HepG2 (cell line): ENCODE data around the gene COL26A1. TPM values are rescaled to one million over a fixed set of nuclear protein-coding genes. Genes with fewer than 3 reads are reported as not detected.

Experiments
- CBX2 ChIP-seq, 2 experiments: fragments of 200-600 bp in 1 of 2; sonication (generic); formaldehyde crosslinking in 1 of 2; IDR thresholded peaks; 2 replicates each; pipeline versions ENCODE4 v1.7.0 to v1.8.1; 2018 to 2022; ENCODE audit warnings: low read depth in 2 of 2, low read length in 1 of 2, mild to moderate bottlenecking in 1 of 2, missing genetic modification reagents in 1 of 2
- CENPT ChIP-seq: sonication (generic); formaldehyde crosslinking; IDR thresholded peaks from 2 replicates; pipeline ENCODE4 v1.8.0; 2022; ENCODE audit warnings: low read depth, mild to moderate bottlenecking, moderate library complexity, missing genetic modification reagents
- KLF16 ChIP-seq, 2 experiments: sonication (generic) in 1 of 2; formaldehyde crosslinking in 1 of 2; IDR thresholded peaks; 2 replicates each; pipeline versions ENCODE4 v1.6.1 to v1.8.0; 2016 to 2023; ENCODE audit warnings: missing genetic modification reagents in 2 of 2, missing compliant biosample characterization in 1 of 2
- MATR3 ChIP-seq: sonication (generic); formaldehyde crosslinking; IDR thresholded peaks from 2 replicates; pipeline ENCODE4 v1.4.0; 2020; ENCODE audit warnings: missing genetic modification reagents
- MED13 ChIP-seq: sonication (generic); formaldehyde crosslinking; IDR thresholded peaks from 2 replicates; pipeline ENCODE4 v1.5.0; 2020; ENCODE audit warnings: missing genetic modification reagents
- NFE2L1 ChIP-seq: sonication (generic); formaldehyde crosslinking; IDR thresholded peaks from 2 replicates; pipeline ENCODE4 v1.4.0; 2020; ENCODE audit warnings: missing genetic modification reagents, mild to moderate bottlenecking, borderline replicate concordance
- PHF20 ChIP-seq: sonication (generic); formaldehyde crosslinking; IDR thresholded peaks from 2 replicates; pipeline ENCODE4 v1.5.0; 2020; ENCODE audit warnings: mild to moderate bottlenecking, missing genetic modification reagents
- STAG1 ChIP-seq: sonication (generic); formaldehyde crosslinking; IDR thresholded peaks from 2 replicates; pipeline ENCODE4 v1.4.0; 2020; ENCODE audit warnings: missing genetic modification reagents
- ZNF34 ChIP-seq: sonication (generic); formaldehyde crosslinking; IDR thresholded peaks from 2 replicates; pipeline ENCODE4 v1.4.0; 2020; ENCODE audit warnings: mild to moderate bottlenecking, missing genetic modification reagents, borderline replicate concordance
- ZNF496 ChIP-seq: sonication (generic); formaldehyde crosslinking; IDR thresholded peaks from 2 replicates; pipeline ENCODE4 v1.8.1; 2023; ENCODE audit warnings: mild to moderate bottlenecking, moderate library complexity, missing genetic modification reagents; ENCODE audit not compliant: insufficient replicate concordance
- ZNF510 ChIP-seq: sonication (generic); formaldehyde crosslinking; IDR thresholded peaks from 2 replicates; pipeline ENCODE4 v1.4.0; 2020; ENCODE audit warnings: low read depth, mild to moderate bottlenecking, missing genetic modification reagents
- ZNF749 ChIP-seq: sonication (generic); formaldehyde crosslinking; IDR thresholded peaks from 2 replicates; pipeline ENCODE4 v1.8.0; 2022; ENCODE audit warnings: mild to moderate bottlenecking, missing genetic modification reagents, moderate library complexity, borderline replicate concordance
- polyA plus RNA-seq, 8 experiments: library from polyadenylated mRNA; depleted of rRNA in 3 of 8; stranded (reverse) in 7 of 8; unstranded in 1 of 8; fragments of >200 nt; fragmentation: Illumina TruSeq in 4 of 8; extraction: Trizol in 4 of 8; gene quantifications; 2 replicates each; pipeline versions ENCODE4 v1.2.1 to v1.2.3, GENCODE V29; 2011 to 2016; ENCODE audit warnings: low read depth in 4 of 8, missing spikeins in 1 of 8, mixed read lengths in 1 of 8; ENCODE audit not compliant: insufficient read depth in 1 of 8
- total RNA-seq, 5 experiments: library from RNA; depleted of rRNA; stranded (reverse); fragments of >200 nt; fragmentation: Illumina TruSeq; extraction: Trizol; gene quantifications; 2 replicates each; pipeline ENCODE4 v1.2.3, GENCODE V29; 2016; ENCODE audit warnings: low read depth in 1 of 5
- TF ChIP-seq, protein P1 (sequence below): sonication (generic); formaldehyde crosslinking; IDR thresholded peaks from 2 replicates; pipeline ENCODE4 v1.5.0; 2020; ENCODE audit warnings: missing genetic modification reagents, mild to moderate bottlenecking, borderline replicate concordance
- TF ChIP-seq, protein P2 (sequence below): sonication (generic); formaldehyde crosslinking; IDR thresholded peaks from 2 replicates; pipeline ENCODE4 v1.4.0; 2020; ENCODE audit warnings: missing genetic modification reagents
- TF ChIP-seq, protein P3 (sequence below): IDR thresholded peaks from 2 replicates; pipeline ENCODE4 v1.6.1; 2016; ENCODE audit warnings: low read depth, control low read depth
- TF ChIP-seq, protein P4 (sequence below): sonication (generic); formaldehyde crosslinking; IDR thresholded peaks from 2 replicates; pipeline ENCODE4 v1.5.0; 2020; ENCODE audit warnings: mild to moderate bottlenecking, missing genetic modification reagents, borderline replicate concordance
- TF ChIP-seq, protein P5 (sequence below): sonication (generic); formaldehyde crosslinking; IDR thresholded peaks from 2 replicates; pipeline ENCODE4 v1.5.1; 2020; ENCODE audit warnings: missing genetic modification reagents, mild to moderate bottlenecking, borderline replicate concordance

COL26A1 gene
- total and polyA plus RNA-seq, 2 of the 13 experiments (the other 11 are each of a cell fraction or from before 2014, with no cell fraction given), result 7.8 to 9.2 TPM

DNA sequence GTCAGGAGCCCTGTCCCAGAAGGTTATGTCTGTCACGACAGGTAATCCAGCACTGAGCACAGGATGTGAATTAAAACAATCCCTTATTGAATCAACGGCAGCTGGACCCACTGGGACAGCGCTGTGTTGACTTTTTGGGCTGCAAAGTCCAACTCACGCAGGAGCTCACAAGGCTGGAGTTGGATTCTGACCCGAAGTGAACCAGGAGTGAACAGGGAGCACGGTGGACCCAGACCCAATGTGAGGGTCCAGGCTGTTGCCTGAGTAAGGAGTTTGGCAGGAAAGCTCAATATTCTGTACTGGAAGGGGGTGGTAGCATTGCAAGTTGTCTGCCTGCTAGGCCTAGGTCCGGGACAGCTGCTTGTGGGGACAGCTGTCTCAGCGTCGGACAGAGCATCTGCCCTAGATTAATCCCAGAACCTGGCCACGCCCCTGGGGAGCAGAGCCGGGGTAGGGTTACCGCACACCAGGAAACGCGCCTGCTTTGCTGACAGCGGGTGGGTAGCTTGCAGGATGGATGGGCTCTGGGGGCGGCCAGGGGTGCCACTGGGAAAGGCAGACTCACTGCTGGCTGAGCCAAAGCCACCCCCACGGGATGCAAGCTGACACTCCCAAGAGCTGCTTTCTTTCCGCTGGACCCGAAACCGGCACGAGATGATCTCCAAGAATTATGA lies 24.0 kb downstream of the COL26A1 start (continued):
- TF ChIP-seq ZNF749 (CRISPR knock-in tag), result no peak
- no peak for TF ChIP-seq PHF20
- TF ChIP-seq STAG1 (CRISPR knock-in tag), result no peak; the same call in 1 of the 2 replicates
- TF ChIP-seq NFE2L1 (CRISPR knock-in tag), result no peak
- TF ChIP-seq ZNF496 (CRISPR knock-in tag), result no peak
- no peak for TF ChIP-seq MATR3
- TF ChIP-seq, protein P1, sequence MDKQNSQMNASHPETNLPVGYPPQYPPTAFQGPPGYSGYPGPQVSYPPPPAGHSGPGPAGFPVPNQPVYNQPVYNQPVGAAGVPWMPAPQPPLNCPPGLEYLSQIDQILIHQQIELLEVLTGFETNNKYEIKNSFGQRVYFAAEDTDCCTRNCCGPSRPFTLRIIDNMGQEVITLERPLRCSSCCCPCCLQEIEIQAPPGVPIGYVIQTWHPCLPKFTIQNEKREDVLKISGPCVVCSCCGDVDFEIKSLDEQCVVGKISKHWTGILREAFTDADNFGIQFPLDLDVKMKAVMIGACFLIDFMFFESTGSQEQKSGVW (CRISPR knock-in tag), result no peak
- TF ChIP-seq, protein P2, sequence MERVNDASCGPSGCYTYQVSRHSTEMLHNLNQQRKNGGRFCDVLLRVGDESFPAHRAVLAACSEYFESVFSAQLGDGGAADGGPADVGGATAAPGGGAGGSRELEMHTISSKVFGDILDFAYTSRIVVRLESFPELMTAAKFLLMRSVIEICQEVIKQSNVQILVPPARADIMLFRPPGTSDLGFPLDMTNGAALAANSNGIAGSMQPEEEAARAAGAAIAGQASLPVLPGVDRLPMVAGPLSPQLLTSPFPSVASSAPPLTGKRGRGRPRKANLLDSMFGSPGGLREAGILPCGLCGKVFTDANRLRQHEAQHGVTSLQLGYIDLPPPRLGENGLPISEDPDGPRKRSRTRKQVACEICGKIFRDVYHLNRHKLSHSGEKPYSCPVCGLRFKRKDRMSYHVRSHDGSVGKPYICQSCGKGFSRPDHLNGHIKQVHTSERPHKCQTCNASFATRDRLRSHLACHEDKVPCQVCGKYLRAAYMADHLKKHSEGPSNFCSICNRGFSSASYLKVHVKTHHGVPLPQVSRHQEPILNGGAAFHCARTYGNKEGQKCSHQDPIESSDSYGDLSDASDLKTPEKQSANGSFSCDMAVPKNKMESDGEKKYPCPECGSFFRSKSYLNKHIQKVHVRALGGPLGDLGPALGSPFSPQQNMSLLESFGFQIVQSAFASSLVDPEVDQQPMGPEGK (CRISPR knock-in tag), result peak; percentile 74
- TF ChIP-seq, protein P3, sequence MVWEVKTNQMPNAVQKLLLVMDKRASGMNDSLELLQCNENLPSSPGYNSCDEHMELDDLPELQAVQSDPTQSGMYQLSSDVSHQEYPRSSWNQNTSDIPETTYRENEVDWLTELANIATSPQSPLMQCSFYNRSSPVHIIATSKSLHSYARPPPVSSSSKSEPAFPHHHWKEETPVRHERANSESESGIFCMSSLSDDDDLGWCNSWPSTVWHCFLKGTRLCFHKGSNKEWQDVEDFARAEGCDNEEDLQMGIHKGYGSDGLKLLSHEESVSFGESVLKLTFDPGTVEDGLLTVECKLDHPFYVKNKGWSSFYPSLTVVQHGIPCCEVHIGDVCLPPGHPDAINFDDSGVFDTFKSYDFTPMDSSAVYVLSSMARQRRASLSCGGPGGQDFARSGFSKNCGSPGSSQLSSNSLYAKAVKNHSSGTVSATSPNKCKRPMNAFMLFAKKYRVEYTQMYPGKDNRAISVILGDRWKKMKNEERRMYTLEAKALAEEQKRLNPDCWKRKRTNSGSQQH (CRISPR knock-in tag), result no peak
- TF ChIP-seq CENPT (CRISPR knock-in tag), result no peak
- no peak for TF ChIP-seq ZNF34 (CRISPR knock-in tag)
- no peak for TF ChIP-seq MED13 (CRISPR knock-in tag)
- TF ChIP-seq, protein P4, sequence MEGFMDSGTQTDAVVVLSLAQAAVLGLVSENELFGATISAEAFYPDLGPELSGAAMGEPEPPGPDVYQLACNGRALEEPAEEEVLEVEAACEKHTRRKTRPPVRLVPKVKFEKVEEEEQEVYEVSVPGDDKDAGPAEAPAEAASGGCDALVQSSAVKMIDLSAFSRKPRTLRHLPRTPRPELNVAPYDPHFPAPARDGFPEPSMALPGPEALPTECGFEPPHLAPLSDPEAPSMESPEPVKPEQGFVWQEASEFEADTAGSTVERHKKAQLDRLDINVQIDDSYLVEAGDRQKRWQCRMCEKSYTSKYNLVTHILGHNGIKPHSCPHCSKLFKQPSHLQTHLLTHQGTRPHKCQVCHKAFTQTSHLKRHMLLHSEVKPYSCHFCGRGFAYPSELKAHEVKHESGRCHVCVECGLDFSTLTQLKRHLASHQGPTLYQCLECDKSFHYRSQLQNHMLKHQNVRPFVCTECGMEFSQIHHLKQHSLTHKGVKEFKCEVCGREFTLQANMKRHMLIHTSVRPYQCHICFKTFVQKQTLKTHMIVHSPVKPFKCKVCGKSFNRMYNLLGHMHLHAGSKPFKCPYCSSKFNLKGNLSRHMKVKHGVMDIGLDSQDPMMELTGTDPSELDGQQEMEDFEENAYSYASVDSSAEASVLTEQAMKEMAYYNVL (CRISPR knock-in tag), result 0 out of 2 replicates have a peak, but pooled peaks have one; percentile 21
- peak in 1 of 2 experiments; percentile 63; a peak in 1 of 4 replicates for TF ChIP-seq KLF16 (CRISPR knock-in tag; IDR thresholded peaks at IDR 0.05)
- TF ChIP-seq, protein P5, sequence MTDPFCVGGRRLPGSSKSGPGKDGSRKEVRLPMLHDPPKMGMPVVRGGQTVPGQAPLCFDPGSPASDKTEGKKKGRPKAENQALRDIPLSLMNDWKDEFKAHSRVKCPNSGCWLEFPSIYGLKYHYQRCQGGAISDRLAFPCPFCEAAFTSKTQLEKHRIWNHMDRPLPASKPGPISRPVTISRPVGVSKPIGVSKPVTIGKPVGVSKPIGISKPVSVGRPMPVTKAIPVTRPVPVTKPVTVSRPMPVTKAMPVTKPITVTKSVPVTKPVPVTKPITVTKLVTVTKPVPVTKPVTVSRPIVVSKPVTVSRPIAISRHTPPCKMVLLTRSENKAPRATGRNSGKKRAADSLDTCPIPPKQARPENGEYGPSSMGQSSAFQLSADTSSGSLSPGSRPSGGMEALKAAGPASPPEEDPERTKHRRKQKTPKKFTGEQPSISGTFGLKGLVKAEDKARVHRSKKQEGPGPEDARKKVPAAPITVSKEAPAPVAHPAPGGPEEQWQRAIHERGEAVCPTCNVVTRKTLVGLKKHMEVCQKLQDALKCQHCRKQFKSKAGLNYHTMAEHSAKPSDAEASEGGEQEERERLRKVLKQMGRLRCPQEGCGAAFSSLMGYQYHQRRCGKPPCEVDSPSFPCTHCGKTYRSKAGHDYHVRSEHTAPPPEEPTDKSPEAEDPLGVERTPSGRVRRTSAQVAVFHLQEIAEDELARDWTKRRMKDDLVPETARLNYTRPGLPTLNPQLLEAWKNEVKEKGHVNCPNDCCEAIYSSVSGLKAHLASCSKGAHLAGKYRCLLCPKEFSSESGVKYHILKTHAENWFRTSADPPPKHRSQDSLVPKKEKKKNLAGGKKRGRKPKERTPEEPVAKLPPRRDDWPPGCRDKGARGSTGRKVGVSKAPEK (CRISPR knock-in tag), result no peak
- TF ChIP-seq ZNF510 (CRISPR knock-in tag), result no peak
- peak; percentile 79; the same call in 1 of the 2 replicates for TF ChIP-seq CBX2 (IDR thresholded peaks at IDR 0.05; ENCODE audit: low read depth, low read length)
- no peak for TF ChIP-seq CBX2 (CRISPR knock-in tag; IDR thresholded peaks at IDR 0.05; ENCODE audit: low read depth)
